ENCODE measurements around the gene FAM236A.
"Not testable (repeated sequence)": the region's sequence is repeated elsewhere in the genome, so short reads cannot be mapped to it uniquely, and the experiment has no call there.

Gene FAM236A

DNA sequence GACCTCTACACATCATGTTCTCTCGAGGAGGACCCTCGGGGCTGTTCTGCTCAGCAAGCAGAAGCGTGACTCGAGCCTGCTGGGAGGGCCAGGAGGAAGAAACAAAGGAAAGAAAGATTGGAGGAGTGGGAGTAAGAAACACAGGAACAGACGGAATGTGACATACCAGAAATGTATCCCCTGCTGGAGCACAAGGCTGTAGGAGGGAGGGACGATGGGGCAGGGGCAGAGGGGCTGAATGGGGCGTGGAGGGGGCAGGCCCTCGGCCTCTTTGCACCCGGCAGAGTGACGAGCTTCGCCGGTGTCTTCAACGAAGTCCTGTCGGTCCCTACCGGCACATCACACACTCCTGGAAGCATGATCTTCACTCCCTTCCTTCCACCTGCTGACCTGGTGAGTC, at the start of gene FAM236A:
TSS of gene FAM236A (plus strand) at position 301 of the 400 bp plus-strand sequence. CDS start at position 358, 57 bp downstream.
- DNase-seq, result not testable (repeated sequence)

DNA sequence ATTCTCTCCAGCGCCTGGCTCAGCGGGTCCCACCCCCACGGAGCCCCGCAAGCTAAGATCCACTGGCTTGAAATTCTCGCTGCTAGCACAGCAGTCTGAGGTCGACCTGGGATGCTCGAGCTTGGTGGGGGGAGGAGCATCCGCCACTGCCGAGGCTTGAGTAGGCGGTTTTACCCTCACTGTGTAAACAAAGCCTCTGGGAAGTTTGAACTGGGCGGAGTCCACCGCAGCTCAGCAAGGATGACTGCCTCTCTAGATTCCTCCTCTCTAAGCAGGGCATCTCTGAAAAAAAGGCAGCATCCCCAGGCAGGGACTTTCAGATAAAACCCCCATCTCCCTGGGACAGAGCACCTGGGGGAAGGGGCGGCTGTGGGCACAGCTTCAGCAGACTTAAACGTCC, 48.3 kb upstream of the FAM236A start:
- not testable (repeated sequence) for DNase-seq

DNA sequence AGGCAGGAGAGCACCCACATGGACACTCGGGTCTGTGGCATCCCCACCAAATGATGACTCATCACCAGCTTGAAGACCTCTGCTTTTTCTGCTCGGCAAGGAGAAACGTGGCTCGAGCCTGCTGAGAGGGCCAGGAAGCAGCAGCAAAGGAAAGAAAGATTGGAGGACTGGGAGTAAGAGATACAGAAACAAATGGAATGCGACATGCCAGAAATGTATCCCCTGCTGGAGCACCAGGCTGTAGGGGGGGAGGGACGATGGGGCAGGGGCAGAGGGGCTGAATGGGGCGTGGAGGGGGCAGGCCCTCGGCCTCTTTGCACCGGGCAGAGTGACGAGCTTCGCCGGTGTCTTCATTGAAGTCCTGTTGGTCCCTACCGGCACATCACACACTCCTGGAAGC, 25.7 kb upstream of the FAM236A start, which contains the start of gene FAM236C:
TSS of gene FAM236C (plus strand) at position 301 of the 400 bp plus-strand sequence. CDS start 100 bp downstream, outside the sequence.
- DNase-seq, result not testable (repeated sequence)

DNA sequence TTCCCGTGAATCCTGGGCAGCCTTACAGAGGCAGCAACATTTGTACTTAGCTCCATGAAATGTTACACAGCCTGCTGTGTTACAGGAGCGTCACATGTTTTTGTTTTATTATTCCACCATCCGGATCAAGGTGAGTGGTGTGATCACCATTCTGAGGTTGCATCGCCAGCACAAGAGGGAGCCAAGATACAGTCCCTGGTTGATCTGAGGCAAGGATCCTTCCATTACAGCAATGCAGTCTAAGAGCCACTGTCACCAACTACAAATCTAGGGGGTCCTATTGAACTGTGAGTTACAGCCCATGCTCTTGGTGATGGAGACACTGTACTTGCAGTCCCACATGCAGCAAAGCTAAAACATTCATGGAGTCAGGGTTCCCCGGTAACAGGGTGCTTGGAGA, 21.9 kb upstream of the FAM236A start:
- not testable (repeated sequence) for DNase-seq

DNA sequence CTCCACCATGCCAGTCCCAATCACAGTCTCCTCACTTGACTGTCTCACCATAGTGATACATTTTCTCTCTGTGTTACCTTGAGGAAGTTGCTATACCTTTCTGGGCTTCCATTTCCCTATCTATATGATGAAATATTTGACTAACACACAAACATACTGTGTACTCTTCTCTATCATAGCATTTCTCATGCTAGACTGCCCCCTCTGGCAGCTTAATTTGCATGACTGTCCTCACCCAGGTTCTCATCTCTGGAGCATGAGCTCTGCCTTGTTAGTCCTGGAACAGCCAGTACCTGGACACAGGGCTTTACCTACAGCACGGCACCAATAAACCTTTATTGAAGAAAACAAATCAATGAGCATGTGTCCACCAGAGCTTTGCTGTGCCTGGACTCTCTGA, 5.7 kb upstream of the FAM236A start:
- DNase-seq, result not testable (repeated sequence)

DNA sequence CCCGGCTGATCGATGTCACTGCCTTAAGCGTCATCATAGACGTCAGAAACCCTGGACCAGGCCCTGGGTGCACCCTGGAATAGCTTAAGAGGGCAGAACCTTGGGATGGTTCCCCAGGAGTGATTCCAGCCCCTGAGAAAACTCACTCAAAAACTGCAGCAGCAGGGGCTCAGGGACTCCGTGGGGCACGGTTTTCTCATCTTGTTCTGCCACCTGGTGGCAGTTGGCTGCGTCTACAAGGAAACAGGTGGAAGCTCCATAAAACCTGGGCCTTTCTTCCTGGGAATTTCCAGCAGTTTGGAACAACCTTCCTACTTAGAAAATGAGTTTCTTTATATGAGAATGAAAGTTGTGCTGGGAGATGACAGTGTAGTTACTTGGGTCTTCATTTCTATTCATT, 1.6 kb upstream of the FAM236A start:
- not testable (repeated sequence) for DNase-seq

DNA sequence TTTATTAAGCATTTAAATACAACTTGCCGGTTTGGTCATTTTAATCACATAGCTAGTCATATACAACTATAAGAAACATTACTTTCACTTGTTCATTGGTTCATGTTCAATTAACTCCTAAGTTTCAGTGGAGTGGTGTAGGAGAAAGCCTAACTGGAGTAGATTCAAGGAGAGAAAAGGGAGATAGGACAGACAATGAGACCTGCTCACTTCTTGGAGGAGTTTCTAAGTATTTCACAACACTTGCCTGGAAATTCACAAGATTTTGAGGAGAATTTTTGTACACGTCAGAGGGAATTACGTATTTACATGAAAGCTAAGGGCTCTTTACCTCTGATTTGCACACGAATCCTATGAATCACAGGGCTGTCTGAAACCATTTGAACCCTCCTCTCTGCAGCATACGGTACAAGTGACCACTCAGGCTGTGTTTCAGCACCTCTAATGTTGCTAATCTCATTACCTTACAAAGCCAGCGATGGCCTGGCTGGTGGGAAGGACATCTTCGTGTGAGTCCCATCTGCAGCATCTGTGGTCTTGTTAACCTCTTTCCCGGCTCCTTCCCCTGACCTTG, 1.0 kb upstream of the FAM236A start:
- DNase-seq, result not testable (repeated sequence)

DNA sequence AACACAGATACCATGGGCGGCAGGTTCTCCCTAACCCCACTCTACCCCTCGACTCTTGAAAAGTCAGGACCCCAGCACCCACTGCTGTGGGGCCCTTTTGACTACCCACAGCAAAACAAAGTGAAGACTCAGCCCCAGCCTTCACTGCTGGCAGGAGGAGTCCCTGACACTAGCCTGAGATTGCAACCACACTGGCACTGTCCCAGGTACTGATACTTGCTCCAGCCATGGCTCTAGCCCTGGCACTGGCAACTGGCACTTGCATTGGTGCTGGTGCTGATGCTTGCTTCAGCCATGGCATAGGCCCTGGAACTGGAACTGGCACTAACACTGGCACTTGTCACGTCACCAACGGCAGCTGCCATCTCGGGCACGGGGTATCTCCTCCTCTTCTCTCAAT, 4.3 kb downstream of the FAM236A start:
- not testable (repeated sequence) for DNase-seq

DNA sequence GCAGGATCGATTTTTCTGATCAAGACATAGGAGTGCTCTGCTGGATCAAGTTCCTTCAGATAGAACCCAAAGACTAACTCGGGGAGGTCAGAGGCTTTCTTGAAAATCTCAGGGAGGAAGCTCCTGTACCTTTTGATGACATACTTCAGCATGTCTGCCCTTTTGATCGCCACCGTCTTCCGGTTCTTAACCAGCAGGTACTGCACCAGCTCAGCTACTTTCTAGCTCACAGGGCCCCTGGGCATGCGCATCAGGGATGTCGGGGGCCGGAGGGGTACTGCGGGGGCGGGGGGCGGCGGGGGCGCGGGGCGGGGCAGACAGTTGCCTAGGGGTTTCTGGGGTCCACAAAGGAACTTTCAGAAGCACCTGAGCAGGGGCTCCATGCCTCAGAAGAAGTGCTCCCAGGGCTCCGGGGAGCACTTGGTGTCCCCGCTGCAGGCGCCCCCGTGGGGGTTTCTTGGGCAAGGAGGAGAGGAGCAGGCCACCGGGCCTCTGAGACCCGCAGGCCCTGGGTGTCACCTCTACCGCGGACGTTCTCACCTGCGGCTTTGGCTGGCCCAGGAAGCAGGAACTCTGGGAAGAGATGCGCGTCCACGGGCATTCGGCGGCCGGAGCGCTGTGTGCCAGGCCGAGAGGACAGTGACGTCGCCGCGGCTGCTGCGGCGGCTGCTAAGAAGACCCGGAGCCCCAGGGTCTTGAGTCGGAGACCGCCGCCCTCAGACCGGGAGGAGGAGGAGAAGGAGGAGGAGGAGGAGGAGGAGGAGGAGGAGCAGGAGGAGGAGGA, 5.2 kb downstream of the FAM236A start:
- DNase-seq, result not testable (repeated sequence)

DNA sequence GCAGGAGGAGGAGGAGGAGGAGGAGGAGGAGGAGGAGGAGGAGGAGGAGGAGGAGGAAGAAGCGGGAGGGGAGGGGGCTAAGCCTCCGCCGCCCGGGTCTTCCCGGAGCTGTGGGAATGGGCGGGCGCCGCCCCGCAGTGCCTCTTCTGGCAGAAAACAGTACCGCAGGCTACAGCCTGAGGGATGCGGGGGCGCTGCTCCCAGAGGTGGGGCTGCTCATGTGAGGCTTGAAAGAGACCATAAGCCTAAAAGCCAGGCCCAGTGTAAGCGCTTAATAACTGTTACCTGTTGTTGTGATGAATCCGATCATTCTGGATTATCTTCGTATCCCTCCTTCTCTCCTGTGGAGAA, 5.8 kb downstream of the FAM236A start, which contains the start of gene DMRTC1:
TSS of gene DMRTC1 (minus strand) at position 19 of the 351 bp plus-strand sequence. CDS start 68,143 bp downstream, outside the sequence.
- DNase-seq, result not testable (repeated sequence)

DNA sequence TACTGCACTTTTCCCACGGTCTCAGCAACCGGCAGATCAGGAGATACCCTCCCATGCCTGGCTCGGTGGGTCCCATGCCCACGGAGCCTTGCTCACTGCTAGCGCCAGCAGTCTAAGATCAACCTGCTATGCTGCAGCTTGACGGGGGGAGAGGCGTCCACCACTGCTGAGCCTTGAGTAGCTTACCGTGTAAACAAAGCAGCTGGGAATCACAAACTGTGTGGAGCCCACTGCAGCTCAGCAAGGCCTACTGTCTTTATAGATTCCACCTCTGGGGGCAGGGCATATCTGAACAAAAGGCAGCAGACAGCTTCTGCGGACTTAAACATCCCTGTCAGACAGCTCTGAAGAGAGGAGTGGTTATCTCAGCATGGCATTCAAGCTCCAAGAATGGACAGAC, 22.0 kb downstream of the FAM236A start:
- not testable (repeated sequence) for DNase-seq

DNA sequence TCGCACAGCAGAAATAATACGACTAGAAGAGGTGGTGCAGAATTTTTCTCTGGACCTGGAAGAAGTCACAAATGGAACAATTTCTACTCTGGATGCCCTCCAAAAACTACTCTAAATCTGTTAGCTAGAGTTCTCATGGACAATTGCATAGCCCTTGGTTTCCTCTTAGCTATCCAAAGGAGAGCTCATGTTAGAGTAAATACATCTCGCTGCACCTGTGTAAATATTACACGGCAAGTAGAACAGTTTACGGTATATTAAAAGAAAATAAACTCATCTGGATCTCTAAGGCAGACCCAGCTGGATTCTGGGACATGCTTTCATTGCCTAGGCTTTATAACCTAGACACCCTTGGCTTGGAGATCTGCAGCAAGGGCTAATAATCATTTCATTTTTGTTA, 33.9 kb downstream of the FAM236A start:
- not testable (repeated sequence) for DNase-seq

DNA sequence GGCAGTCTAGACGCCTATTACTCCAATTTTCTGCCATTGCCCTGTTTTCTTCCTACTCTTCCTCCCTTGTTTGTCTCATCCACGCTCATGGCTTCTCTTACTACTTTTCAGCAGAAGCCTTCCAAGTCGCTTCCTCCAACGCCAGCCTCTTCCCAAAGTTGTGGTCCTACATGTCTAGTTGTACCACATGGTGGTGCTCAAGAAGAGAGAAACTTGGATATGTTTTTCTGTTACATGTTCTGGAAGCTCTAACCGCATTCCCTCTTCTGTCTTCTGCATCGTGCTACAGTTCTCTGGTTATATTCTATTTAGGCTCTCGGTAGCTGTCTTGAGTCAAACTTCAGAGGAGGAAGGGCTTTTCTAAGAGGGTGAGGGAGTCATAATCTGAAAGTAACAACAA, 36.9 kb downstream of the FAM236A start:
- not testable (repeated sequence) for DNase-seq

DNA sequence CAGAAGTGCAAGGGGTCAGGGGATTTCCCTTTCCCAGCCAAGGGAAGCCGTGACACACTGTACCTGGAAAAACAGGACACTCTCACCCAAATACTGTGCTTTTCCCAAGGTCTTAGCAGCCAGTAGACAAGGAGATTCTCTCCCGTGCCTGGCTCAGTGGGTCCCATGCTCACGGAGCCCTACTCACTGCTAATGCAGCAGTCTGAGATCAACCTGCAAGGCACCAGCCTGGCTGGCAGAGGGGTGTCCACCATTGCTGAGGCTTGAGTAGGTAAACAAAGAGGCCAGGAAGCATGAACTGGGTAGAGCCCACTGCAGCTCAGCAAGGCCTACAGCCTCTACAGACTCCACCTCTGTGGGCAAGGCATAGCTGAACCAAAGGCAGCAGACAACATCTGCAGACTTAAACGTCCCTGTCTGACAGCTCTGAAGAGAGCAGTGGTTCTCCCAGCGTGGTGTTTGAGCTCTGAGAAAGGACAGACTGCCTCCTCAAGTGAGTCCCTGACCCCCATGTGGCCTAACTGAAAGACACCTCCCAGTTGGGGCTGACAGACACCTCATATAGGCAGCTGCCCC, 43.0 kb downstream of the FAM236A start:
- DNase-seq, result not testable (repeated sequence)

Measured in NCI-H82 (cell line).